GM08714 (cell line): ENCODE measurements around the gene CDKN2B-AS1.
"Not testable (repeated sequence)": the region's sequence is repeated elsewhere in the genome, so short reads cannot be mapped to it uniquely, and the experiment has no call there.

Source experiments
- H3K4me3 ChIP-seq: fragments of 200-500 bp; sonication (Bioruptor generic); 2 replicates; pipeline ENCODE4 v1.5.1; 2014; ENCODE audit warnings: mild to moderate bottlenecking, low read length, inconsistent platforms
- ZNF274 ChIP-seq: IDR thresholded peaks from 2 replicates; pipeline ENCODE4 v1.6.1; 2012; ENCODE audit warnings: mild to moderate bottlenecking, low read depth, low read length

Gene CDKN2B-AS1

DNA sequence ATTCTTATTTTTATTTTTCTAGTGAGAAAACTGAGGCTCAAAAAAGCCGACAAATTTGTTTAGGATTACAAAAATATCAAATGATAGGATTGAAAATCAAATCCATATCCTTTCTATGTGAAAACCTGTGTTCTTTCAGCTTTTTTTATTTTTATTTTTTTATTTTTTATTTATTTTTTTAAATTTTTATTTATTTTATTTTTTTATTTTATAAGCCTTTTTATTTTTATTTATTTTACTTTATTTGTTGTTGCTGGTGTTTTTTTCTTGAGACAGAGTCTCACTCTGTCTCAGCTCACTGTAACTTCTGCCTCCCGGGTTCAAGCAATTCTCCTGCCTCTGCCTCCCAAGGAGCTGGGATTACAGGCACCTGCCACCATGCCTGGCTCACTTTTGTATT lies 59.9 kb downstream of the CDKN2B-AS1 start:
- H3K4me3 ChIP-seq, result no peak overlapping the region
- TF ChIP-seq ZNF274, result no peak

DNA sequence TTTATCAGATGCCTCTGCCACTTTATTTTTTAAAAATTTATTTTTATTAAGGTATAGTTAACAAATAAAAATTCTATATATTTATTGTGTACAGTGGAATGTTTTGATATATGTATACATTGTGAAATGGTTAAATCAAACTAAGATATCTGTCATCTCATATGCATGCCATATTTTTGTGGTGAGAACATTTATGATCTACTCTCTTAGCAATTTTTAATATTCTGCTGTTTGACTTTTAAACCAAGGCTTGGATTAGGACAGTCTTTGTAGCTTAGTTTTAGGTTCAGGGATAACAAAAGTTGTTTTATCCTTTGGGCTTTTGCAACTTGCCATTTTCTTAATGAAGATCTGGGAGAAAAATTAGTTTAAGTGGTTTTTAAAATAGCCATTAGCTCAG lies 60.5 kb downstream of the CDKN2B-AS1 start:
- H3K4me3 ChIP-seq, result no peak overlapping the region
- no peak for TF ChIP-seq ZNF274

DNA sequence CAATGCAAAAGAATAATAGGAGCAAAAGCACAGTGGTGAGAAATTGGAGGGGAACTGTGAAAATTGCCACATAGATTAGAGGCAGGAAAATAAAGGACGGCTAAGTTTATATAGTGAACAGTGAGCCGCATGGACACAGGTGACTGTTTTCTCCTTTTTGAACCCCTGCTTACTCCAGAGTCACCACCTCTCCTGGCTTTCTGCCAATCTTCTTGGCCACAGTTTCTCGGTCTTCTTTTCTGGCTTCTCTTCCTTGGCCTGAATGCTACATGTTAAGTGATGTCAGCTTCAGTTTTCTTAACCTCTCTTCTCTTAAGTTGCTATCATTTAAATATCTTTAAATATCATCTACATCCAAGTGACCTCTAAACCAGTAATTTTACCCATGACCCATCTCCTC lies 61.8 kb downstream of the CDKN2B-AS1 start:
- H3K4me3 ChIP-seq, result no peak overlapping the region
- no peak for TF ChIP-seq ZNF274

DNA sequence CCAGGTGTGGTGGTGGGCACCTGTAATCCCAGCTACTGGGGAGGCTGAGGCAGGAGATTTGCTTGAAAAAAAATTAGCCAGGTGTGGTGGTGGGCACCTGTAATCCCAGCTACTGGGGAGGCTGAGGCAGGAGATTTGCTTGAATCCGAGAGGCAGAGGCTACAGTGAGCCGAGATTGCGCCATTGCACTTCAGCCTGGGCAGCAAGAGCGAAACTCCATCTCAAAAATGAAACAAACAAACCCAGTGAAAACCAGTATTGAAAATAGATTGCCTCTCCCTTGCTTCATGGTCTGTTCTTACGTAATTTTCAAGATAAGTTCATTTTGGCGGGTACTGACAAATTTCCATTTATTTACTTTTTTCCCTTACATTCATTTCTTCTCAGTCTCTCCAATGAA lies 63.4 kb downstream of the CDKN2B-AS1 start:
- not testable (repeated sequence) for H3K4me3 ChIP-seq

DNA sequence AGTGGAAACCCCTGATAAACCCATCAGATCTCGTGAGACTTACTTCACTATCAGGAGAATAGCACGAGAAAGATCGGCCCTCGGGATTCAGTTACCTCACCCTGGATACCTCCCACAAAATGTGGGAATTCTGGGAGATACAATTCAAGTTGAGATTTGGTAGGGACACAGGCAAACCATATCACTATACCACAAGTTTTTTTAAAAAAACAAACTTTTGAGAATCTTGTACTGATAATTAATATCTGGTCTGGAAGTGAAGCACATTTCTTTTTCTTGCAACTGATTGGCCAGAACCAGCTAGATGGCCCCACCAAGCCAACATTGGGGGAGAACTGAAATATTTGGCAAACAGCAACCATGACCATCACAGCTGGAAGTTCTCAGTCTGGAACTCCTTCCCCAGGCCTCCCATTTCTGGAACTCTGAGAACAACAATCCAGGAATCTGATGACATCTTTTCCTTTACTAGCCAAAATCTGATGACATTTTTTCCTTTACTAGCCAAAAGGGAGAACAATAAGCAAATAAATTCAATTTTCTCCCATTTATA lies 66.3 kb downstream of the CDKN2B-AS1 start:
- no peak for TF ChIP-seq ZNF274
- no peak overlapping the region for H3K4me3 ChIP-seq

DNA sequence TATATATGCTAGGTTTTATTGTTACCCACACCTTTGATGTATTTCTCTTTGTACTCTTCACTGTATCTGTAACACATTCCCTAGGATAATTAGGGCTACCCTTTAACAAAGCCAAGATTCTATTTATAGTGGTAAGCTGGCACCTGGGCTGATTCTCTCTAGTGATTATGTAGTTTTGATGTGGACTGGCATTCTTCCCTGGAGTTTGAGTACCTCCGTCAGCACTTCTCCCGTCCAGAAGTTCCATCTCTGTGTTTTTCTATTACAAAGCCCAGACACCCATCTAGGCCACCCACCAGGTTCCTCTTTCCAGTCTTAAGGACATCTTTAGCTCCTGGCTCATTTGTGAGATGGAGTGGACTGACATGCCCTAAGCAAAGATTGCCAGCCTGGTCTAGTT lies 70.4 kb downstream of the CDKN2B-AS1 start:
- no peak overlapping the region for H3K4me3 ChIP-seq
- no peak for TF ChIP-seq ZNF274

DNA sequence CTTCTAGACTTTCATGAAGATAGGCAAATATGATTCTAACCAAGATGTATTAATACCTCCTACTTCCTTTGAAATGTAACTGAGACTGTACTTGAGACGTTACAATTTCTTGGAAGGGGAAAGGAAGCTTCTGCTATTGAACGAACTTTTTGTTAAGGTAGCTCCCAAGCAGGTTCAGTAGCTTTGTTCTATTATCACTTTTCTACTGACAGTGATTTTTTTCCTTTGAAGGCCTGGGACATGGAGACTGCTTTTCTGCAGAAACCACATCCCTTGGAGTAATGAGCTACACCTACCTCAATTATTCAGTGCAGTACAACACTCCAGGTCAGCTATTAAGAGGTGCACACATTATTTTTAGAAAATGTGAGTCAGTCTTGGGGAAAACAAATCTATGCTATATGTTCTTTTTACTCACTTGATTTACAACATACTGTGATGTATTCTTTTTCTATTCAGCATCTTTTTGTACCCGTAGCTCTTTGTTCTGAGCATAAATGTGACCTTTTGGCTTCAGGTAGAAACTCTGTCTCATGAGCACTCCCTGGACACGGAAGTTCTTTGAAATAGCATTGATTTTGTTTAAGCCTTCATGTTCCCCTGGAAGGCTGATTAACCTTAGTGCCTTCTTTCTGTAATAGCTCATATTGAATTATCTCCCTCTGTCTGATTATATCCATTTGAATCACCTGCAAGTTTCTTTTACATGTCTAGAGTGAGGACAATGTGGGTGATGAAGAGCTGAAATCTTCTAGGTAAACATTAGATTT lies 71.0 kb downstream of the CDKN2B-AS1 start:
- no peak overlapping the region for H3K4me3 ChIP-seq
- no peak for TF ChIP-seq ZNF274

DNA sequence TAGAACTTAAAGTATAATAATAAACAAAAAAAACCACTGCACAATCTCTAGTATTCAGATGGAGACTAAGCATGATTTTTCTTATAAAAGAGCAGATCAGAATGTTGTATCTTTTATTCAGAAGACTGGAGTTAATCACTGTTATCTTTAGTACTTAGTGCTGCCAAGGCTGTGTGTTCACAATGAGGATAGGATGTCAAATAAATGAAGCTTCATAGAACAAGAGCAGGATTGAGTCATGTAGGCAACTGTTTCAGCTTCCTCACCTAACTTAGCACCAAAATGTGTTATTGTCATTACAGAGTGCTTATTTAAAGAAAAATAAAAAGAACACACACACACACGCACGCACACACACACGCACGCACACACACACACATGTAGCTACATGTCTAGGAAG lies 72.6 kb downstream of the CDKN2B-AS1 start:
- TF ChIP-seq ZNF274, result no peak
- no peak overlapping the region for H3K4me3 ChIP-seq

DNA sequence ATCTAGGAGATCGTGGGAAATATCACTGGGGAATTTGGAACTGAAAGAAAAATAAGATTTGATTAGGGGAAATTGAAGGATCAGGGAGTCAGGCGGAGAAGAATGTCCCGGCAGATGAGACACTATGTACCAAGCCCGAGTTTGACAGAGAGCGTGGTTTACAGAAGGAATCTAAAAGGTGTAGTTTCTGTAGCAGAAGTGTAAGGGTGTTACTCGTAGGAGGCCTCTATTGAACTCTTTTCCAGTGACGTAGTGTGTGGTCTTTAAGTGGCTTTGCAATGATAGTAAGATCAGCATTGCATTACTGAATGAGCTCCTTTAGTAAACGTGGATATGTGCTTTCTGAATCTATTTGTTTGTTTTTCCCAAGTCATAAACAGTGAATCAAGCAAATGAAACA lies 73.8 kb downstream of the CDKN2B-AS1 start:
- no peak for TF ChIP-seq ZNF274
- no peak overlapping the region for H3K4me3 ChIP-seq

DNA sequence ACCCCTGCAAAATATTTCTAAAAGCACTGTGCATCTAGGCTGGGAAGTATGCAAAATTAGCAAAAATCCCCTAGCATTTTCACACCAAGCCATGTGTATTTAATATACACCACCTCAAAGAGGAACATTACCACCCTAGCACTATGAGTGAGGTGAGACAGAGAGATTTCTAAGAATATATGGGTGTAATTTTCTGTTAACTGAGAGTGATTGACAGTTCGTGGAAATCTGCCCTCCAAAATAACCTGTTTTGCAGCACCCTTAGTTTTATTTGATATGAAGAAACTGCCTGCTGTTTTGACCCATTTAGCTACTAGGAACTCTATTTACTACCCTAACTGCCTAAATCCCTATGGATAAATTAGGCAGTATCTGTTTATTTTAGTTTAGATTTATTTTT lies 78.8 kb downstream of the CDKN2B-AS1 start:
- TF ChIP-seq ZNF274, result no peak

DNA sequence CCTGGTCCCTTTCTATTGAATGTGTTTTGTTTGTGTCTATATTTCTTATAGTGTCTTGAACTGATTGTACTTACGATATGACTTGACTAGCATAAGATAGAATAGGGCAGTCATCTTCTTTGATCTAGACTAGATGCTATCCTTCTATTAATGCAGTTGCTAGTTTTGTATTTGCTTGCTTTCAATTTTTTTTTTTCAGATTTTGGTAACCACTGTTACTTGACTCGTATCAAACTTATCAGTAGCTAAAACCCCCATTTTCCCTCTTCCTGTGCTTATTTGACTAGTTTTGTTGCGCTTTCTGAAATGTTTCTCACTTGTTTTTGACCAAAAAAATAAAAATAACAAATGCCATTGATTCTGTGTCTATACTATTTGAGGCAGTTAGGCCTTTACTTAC lies 83.5 kb downstream of the CDKN2B-AS1 start:
- no peak overlapping the region for H3K4me3 ChIP-seq

More for the DNA sequence above, 78.8 kb downstream of the CDKN2B-AS1 start:
- no peak overlapping the region for H3K4me3 ChIP-seq

DNA sequence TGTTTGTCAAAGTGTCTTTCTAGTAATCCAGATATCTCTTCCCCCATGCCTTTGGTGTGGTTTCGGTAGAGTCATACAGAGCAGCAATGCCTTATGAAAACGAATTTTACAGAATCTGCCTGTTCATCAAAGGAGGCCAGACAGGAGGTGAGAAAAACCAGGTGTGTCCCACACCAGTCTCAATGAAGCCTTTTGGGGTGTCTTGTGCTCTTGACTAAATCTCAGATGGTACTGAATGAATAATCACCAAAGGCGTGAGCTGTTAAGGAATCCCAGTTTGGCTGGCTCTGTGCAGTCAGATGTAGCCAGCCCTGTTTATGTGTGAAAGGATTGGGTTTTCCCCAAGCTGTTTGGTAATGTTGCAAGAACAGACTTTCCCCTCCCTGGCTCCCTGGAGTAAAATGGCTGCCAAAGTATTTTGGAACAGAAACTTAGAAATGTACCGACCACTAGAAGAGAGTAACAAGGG lies 85.3 kb downstream of the CDKN2B-AS1 start:
- H3K4me3 ChIP-seq, result no peak overlapping the region
- TF ChIP-seq ZNF274, result no peak

More for the DNA sequence above, 83.5 kb downstream of the CDKN2B-AS1 start:
- no peak for TF ChIP-seq ZNF274

DNA sequence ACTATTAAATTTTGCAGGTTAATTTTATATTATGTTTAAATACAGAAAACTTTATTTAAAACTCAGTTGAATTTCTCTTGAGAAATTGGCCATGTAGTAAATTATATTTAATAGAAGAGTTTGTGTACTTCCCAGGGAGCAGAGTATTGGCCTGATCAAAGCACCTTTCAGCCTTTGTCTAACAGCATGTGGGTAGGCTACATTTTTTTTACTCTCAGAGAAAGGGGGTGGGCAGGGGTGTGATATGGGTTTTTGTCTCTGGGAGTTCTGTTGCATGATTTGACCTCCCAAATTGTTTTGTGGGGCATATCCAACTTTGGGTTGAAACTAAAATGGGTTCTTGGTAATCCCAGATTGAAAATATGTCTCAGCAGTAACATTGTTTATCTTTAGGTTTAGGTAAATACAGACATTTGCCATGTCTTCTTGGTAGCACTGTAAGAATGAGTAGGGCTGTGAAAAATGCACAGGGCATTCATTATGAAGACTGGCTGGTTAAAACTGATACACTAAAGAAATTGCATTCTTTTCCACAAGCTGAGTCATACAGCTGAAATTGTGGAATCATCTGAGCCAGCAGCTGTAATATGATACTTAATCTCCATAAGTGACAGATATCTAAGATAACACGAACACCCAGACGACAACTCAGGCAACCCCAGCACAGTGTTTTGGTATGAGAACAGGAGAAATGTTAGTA lies 89.9 kb downstream of the CDKN2B-AS1 start:
- no peak overlapping the region for H3K4me3 ChIP-seq
- no peak for TF ChIP-seq ZNF274

DNA sequence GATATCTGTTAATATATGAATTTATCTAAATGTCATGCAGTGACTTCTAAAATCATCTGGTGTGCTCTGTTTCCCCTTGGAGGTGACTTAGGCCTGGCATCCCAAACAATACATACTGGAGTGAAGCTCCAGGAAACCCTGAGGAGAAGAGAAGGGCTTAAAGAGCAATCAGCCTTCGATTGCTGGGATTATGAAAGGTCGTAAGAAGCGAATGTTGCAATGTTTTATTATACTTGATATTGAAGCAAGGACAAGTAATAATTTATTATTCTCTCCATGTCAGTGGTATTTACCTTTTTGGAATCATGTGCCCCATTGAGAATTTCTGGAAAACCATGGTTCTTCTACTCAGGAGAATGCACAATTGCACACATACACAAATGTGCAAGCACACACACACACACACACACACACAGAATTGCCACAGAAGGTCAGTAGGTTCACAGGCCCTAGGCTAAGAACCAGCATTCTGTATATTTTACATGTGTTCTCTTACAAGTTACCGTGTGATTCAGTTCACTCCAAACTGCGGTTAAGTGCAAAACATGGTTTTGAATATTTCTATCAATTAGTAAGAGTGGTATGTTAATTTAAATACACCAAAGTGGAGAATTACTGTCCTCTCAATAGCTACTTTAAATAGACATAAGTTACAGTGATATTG lies 93.6 kb downstream of the CDKN2B-AS1 start:
- TF ChIP-seq ZNF274, result no peak
- no peak overlapping the region for H3K4me3 ChIP-seq

DNA sequence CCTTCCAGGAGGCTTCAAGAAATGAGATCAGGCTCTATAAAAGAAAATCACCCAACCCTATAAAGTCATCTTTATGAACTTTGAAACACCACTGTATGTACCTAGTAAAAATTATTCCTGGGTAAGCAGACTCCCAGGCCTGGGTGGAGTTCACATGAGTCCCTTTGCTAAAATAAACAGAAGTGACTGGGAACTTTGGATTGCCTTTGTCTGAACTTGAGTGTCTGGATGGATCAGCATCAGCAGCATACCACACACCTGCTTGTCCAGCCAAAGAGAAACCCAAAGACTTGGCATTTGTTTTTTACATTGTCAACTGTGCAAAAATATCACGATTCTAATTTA lies 94.1 kb downstream of the CDKN2B-AS1 start:
- no peak overlapping the region for H3K4me3 ChIP-seq
- no peak for TF ChIP-seq ZNF274
